Measurements from ENCODE around the gene RNF2.

DNA sequence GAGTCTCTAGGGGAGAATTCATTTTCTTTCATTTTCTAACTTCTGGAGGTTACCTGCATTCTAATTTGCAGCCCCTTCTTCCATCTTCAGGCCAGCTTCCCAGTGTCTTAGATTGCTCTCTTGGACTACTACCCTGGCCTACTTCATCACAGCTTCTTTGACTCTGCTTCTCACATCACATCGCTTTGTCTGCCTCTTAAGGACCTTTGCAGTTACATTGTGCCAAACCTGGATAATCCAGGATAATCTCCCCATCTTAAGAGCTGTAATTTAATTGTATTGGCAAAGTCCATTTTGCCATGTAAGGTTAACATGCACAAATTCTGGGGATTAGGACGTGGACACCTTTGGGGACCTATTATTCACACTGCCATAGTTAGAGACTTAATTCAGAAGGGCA, 18.4 kb downstream of the RNF2 start:
- TF ChIP-seq POLR2A (IDR thresholded peaks at IDR 0.05) = no peak
- TF ChIP-seq, protein P1, sequence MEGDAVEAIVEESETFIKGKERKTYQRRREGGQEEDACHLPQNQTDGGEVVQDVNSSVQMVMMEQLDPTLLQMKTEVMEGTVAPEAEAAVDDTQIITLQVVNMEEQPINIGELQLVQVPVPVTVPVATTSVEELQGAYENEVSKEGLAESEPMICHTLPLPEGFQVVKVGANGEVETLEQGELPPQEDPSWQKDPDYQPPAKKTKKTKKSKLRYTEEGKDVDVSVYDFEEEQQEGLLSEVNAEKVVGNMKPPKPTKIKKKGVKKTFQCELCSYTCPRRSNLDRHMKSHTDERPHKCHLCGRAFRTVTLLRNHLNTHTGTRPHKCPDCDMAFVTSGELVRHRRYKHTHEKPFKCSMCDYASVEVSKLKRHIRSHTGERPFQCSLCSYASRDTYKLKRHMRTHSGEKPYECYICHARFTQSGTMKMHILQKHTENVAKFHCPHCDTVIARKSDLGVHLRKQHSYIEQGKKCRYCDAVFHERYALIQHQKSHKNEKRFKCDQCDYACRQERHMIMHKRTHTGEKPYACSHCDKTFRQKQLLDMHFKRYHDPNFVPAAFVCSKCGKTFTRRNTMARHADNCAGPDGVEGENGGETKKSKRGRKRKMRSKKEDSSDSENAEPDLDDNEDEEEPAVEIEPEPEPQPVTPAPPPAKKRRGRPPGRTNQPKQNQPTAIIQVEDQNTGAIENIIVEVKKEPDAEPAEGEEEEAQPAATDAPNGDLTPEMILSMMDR (IDR thresholded peaks at IDR 0.05) = no peak
